Ishikawa (cell line): ENCODE data around the gene ZNF536.

Source experiments
- EP300 ChIP-seq: IDR thresholded peaks from 2 replicates; pipeline ENCODE4 v1.6.1; 2012; ENCODE audit warnings: borderline replicate concordance
- FOXM1 ChIP-seq: IDR thresholded peaks from 2 replicates; pipeline ENCODE4 v1.6.1; 2012; ENCODE audit warnings: low read depth, borderline replicate concordance
- MAX ChIP-seq: IDR thresholded peaks from 2 replicates; pipeline ENCODE4 v1.6.1; 2012
- NFIC ChIP-seq: IDR thresholded peaks from 2 replicates; pipeline ENCODE4 v1.6.1; 2012
- RAD21 ChIP-seq: IDR thresholded peaks from 2 replicates; pipeline ENCODE4 v1.6.1; 2012; ENCODE audit warnings: low read depth
- REST ChIP-seq: IDR thresholded peaks from 2 replicates; pipeline ENCODE4 v1.6.1; 2012; ENCODE audit warnings: low read depth, mild to moderate bottlenecking
- TEAD4 ChIP-seq: IDR thresholded peaks from 2 replicates; pipeline ENCODE4 v1.6.1; 2012
- YY1 ChIP-seq: IDR thresholded peaks from 2 replicates; pipeline ENCODE4 v1.6.1; 2012; ENCODE audit warnings: low read depth

- TF ChIP-seq NFIC: no peak
- TF ChIP-seq RAD21: no peak
- no peak for TF ChIP-seq REST
- TF ChIP-seq YY1: no peak
- no peak for TF ChIP-seq MAX
- no peak for TF ChIP-seq TEAD4
- TF ChIP-seq EP300: no peak
- TF ChIP-seq FOXM1: no peak
Measured at GRCh38 chr19:30555075-30555790, 183.0 kb downstream of the ZNF536 start.
